A204.1 (cell line): ENCODE measurements around the gene IPPK.
"Not testable (repeated sequence)": the region's sequence is repeated elsewhere in the genome, so short reads cannot be mapped to it uniquely, and the experiment has no call there.

Experiments used
- FAIRE-seq: peaks from 2 replicates; lab custom pipeline; 2012; peaks lifted over from hg19 to GRCh38; lab: Jason Lieb, UNC

The IPPK gene

GRCh38 chr9:92613268-92614122 is 56.4 kb downstream of the IPPK start:
- no peak for FAIRE-seq

DNA sequence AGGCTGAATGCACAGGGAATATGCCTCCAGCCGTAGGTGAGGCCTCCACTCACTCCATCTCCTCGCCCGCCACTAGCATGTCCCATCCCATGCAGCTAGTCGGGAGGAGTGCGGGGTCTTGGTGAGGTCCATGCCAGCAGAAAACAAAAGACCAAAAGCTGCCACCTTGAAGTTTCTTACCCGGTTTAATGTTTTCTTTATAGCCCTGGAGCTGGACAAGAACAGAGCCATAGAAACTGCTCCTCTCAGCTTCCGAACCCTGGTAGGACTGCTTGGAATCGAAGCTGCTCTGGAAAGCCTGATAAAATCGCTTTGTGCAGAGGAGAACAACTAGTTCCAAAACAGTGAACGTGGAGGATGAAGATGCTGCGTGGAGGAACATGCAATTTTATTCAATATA is 57.1 kb downstream of the IPPK start:
- FAIRE-seq, result no peak

GRCh38 chr9:92612292-92612691 is 57.6 kb downstream of the IPPK start:
- no peak for FAIRE-seq

- FAIRE-seq, result no peak
Observed at GRCh38 chr9:92611621-92612285, 58.2 kb downstream of the IPPK start.

GRCh38 chr9:92610470-92611420 is 59.2 kb downstream of the IPPK start:
- no peak for FAIRE-seq

DNA sequence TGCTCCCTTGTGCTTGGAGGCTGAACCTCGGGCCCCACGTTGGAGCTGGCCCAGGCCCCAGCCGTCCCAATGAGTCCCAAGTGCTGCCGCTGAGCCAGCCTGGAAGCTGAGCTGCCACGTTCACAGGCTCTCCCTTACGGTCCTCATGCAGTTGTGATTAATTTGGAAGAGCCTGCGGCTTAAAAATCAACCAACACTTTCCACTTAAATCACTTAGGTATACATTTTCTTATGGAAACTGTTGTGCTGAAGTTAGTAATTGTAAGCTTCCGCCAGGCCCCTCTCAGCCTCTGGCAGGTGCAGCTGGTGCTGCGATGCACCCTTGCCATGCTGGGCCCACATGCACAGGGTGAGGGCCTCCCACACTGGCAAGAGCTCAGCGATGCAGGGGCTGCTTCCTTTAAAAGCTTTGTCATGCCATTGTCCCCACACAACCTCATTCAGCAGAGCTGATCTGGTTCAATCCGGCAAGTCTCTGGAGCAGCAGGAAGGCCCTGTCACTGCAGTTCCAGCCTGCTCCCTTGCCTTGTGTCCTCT is 61.0 kb downstream of the IPPK start:
- FAIRE-seq, result no peak

DNA sequence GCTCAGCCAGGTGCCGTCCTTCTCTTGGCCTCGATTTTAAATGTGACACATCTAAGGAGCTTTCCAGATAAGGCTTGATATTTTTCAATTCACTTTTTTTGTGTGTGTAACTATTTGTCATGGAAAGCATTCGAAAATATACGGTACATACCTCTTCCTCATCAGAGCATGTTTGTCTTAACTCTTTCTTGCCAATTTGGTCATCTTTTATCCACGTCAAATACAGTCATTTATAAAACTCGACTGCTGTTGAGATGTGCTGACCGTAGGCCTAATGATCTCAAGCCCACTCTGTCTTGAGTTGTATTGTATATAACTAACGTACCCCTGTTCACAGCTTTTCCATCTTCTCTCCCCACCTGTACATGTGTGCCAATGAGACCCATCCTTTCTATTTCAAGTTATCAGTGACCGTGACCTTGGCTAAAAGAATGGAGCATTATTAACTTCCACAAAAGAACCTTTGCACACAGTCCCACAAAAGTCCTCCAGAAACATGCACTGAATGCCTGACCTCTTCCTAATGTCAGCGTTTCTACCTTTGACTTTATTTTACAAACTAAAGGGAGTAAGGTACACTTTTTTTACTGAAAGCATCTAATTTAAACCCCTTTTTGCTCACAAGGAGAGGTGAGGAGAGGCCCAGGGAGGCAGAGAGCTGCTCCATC is 61.6 kb downstream of the IPPK start:
- no peak for FAIRE-seq

GRCh38 chr9:92607773-92608172 is 62.2 kb downstream of the IPPK start:
- no peak for FAIRE-seq

GRCh38 chr9:92607088-92607487 is 62.8 kb downstream of the IPPK start:
- no peak for FAIRE-seq

DNA sequence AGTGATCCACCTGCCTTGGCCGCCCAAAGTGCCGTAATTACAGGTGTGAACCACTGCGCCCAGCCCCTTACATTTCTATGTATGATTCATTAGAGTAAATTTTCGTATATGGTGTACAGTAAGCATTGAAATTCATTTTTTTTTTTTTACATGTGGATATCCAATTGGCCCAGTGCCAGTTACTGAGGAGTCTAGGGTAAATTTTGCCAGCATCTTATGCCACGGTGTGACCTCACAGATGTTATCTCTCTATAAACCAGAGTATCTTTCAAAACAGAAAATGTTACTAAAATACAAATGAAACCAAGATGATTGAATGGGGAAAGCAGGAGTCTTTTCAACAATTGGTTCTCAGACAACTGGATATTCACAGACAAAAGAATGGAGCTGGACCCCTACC is 64.7 kb downstream of the IPPK start:
- no peak for FAIRE-seq

DNA sequence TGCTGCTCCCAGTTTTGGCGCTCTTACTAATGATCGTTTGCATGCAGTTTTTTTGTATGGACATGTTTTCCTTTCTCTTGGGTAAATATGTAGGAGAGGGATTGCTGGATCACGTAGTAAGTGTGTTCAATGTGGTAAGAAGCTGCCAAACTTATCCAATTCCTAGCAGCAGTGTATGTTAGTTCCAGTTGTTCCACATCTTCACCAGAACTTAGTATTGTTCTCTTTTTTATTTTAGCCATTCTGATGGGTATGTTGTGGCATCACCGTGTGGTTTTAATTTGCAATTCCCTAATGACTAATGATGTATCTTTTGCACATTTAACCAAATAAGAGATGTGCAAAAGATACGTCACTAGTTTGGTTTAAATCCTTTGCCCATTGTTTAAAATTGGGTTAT is 65.9 kb downstream of the IPPK start:
- no peak for FAIRE-seq

DNA sequence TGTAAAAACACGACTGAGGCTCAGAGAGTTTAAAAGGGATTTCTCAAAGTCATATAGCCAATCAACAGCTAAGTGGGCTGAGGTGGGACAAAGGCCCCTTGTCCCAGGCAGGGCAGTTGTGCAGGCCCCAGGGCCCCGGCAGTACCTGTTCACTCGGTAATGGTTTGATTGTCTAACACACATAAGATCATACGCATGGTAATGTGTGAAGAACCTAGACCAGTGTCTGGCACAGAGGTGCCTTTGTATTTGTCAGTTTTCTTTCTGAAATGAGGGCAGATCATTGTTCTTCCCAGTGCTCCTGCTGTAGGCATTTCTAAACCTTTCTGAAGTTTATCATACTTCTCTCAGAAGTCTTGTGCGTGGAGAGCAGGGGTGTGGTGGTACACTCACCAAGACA is 66.8 kb downstream of the IPPK start:
- FAIRE-seq, result no peak

GRCh38 chr9:92602413-92602812 is 67.5 kb downstream of the IPPK start:
- FAIRE-seq, result no peak

DNA sequence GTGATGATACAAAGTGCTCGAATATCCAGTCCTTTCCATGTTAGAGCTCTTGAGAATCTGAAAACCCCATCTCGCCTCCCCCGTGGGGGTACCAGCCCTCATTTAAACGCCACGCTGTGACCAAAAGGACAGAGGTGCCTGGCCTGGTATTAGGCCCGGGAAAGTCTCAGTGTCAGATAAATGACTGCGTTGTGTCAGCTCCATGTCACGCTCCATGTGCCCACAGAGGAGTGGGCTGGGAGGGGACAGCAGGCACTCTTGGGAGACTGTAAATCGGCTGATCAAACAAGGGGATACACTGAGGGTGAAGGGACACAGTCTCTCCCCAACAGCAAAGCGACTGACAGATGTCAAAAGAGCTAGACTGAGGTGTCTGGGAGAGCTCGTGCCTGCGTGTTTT is 68.5 kb downstream of the IPPK start:
- FAIRE-seq, result no peak

- no peak for FAIRE-seq
Observed at GRCh38 chr9:92600462-92601261, 69.3 kb downstream of the IPPK start.

GRCh38 chr9:92599938-92600461 is 69.9 kb downstream of the IPPK start:
- FAIRE-seq, result no peak

GRCh38 chr9:92598382-92598781 is 71.5 kb downstream of the IPPK start:
- FAIRE-seq, result no peak

GRCh38 chr9:92595930-92596329 is 74.0 kb downstream of the IPPK start:
- FAIRE-seq, result no peak

- not testable (repeated sequence) for FAIRE-seq
Observed at GRCh38 chr9:92595075-92595474, 74.9 kb downstream of the IPPK start.

GRCh38 chr9:92592946-92593861 is 76.7 kb downstream of the IPPK start:
- FAIRE-seq, result no peak
